Subcutaneous adipose tissue (tissue), 4 donors: ENCODE results near the gene GDF10. TPM values are rescaled to one million over a fixed set of nuclear protein-coding genes. Genes with fewer than 3 reads are reported as not detected.

ENCODE experiments used
- total RNA-seq, 4 donors: library from RNA; depleted of rRNA; stranded (reverse); fragments of >200 nt; gene quantifications; one replicate each; pipeline ENCODE4 v1.1.0, GENCODE V29; 2016
- TF ChIP-seq, protein P1 (sequence below): fragments of 450-650 bp; IDR thresholded peaks from one replicate; pipeline ENCODE4 v1.5.1; 2016; ENCODE audit warnings: low read depth, mild to moderate bottlenecking, control low read depth, antibody characterized with exemption, moderate library complexity

Gene GDF10
- total RNA-seq, 4 donors from 2014 or later: 2.9 to 9.7 (median 5.1) TPM

DNA sequence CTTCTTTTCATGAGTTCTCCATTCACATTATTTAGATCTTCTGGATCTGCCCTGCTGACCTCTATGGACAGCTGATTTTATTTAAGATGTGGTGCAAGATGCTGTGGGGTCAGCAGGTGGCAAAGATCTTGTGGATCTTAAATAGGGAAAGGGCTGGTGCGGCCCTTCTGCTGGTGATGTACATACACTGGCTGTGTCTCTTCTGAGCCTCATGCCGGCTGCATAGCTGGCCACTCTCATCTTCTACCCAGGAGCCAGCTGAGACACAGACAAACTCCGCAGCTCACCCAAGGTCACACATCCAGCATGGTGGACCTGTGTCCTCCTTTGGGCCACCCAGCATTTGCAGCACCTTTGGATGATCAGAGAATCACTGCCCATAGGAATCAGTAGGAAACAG is 57.9 kb downstream of the GDF10 start:
- TF ChIP-seq, protein P1, sequence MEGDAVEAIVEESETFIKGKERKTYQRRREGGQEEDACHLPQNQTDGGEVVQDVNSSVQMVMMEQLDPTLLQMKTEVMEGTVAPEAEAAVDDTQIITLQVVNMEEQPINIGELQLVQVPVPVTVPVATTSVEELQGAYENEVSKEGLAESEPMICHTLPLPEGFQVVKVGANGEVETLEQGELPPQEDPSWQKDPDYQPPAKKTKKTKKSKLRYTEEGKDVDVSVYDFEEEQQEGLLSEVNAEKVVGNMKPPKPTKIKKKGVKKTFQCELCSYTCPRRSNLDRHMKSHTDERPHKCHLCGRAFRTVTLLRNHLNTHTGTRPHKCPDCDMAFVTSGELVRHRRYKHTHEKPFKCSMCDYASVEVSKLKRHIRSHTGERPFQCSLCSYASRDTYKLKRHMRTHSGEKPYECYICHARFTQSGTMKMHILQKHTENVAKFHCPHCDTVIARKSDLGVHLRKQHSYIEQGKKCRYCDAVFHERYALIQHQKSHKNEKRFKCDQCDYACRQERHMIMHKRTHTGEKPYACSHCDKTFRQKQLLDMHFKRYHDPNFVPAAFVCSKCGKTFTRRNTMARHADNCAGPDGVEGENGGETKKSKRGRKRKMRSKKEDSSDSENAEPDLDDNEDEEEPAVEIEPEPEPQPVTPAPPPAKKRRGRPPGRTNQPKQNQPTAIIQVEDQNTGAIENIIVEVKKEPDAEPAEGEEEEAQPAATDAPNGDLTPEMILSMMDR: no peak

DNA sequence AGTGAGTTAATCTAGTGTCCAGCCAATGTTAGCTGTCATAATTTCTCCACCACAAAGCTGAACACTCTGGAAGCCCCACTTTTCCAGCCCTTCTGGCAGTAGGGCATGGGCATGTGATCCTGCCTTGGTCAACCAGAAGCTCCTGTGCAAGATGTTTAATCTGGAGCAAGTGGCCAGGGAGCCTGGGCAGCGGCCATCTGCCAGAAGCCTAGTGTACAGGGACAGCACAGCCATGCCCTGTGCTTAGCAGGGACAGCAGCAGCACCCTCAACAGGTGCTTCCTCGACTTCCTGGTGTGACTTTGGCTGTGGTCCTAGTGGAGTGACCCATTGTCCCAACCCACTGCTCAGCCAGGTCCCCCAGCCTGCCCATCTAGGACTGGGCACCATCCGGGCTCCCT is 58.5 kb downstream of the GDF10 start:
- TF ChIP-seq, protein P1: no peak

DNA sequence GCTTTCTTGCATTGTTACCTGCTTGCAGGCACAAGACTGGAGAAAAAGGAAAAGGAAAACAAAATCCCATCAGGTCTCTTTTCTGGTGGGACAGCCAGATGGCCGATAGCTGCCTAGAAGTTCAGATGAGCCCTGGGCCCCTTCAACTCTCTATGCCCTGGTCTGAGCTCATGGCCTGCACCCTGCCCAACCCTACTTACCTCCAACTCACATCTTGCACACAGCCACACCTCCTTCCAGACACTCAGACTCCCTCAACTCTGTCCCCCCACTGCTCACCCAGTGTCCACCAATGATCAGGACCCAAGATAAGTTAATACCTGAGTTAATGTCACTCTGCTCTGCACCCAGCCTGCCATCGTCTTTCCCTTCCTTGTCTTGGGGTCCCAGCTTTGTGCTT is 59.1 kb downstream of the GDF10 start:
- TF ChIP-seq, protein P1: no peak

DNA sequence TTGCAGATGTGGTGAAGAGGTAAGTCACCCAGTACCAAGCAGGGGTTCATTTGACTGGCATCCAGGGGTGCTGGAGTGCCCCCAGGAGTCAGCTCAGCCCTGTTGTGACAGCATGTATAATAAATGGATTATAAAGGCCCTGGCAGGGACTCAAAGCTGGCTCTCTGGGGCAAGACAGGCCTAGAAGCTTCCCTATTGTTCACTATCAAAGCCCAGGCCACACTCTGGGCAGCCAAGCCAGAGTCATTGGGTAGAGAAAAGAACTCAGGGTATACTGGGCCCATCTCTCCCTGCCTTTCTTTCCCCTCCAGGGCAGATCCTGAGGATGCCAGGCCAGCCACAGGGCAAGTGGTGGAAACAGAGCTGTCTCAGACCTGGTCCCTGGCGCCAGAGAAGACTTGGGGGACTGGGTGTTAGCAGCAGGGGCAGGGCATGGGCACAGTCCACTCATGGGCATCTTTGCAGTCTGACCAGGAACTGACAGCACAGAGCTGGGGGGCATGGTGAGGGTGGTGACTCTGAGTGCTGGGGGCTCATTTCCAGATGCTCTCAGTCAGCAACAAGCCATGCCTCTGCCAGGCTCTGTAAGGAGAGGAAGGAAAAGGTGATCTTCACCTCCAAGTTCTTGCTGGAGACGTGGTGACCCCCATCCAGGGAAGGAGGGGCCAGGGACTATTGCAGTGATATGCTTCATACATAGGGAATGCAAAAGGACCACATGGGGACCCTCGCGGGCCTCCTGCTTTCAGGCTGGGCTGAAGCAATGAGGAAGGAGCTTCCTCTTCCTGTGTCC is 59.8 kb downstream of the GDF10 start:
- TF ChIP-seq, protein P1: no peak

DNA sequence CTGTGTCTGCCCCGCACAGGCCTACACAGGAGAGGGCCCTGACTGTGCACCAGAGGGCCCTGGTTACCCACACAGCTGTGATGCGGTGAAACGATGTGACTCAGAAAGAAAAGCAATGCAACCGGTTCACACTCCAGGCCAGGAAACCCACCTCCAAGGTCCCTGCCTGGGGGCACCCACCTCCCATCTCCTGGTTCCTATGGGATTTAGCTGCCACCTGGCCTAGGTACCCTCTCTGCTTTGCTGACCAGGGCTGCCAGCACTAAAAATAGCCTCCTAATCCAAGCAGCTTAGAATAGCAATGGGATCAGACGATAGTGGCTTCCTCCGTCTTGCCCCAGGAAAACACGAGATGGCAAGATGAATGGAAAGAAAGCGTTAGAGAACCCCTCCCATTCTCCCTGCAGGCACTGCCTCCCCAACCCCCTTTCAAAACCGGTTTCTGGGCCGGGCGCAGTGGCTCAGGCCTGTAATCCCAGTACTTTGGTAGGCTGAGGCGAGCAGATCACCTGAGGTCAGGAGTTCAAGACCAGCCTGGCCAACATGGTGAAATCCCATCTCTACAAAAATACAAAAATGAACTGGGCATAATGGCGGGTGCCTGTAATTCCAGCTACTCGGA is 60.5 kb downstream of the GDF10 start:
- TF ChIP-seq, protein P1: no peak

DNA sequence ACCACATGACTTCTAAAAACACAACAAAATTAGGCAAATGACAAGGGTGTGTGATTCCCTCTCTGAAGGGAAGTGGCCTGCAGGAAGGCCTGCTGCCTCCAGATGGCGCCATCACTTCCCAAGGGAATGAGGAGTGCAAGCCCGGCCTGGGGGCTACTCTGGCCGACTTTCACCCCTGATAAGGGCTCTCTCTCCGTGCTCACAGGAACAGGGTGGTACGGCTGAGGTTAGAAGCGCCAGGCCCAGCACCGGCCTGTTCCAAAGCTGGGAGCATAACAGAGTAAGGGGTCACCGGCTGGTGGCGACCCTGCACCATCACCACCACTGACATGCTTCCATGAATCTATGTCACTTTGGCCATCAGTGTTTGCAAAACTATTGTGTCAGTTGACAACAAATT is 61.3 kb downstream of the GDF10 start:
- TF ChIP-seq, protein P1: no peak

DNA sequence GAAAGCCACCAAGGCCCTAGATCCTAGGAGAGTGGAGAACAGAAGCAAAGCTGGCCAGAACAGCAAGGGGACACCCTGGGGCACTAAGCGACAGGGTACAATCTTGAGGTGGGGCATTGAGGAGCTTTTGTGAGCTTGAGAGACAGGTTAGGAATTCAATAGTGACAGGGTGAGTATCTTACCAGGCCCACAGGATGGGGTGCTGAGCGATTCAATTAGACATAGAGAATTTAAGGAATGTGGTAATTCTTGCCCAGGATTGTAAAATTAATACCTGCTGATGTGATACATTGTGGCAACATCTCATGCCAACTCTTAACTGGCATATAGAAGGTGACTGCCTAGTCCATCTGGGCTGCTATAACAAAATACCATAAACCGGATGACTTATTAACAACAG is 62.2 kb downstream of the GDF10 start:
- TF ChIP-seq, protein P1: no peak
